NCI-H510A (cell line): ENCODE data around the gene KRT6C.
"Not testable (repeated sequence)": the region's sequence is repeated elsewhere in the genome, so short reads cannot be mapped to it uniquely, and the experiment has no call there.

ENCODE experiments used
- DNase-seq: peaks from one replicate; lab custom pipeline; 2025; lab: John Stamatoyannopoulos, UW

The KRT6C gene

DNA sequence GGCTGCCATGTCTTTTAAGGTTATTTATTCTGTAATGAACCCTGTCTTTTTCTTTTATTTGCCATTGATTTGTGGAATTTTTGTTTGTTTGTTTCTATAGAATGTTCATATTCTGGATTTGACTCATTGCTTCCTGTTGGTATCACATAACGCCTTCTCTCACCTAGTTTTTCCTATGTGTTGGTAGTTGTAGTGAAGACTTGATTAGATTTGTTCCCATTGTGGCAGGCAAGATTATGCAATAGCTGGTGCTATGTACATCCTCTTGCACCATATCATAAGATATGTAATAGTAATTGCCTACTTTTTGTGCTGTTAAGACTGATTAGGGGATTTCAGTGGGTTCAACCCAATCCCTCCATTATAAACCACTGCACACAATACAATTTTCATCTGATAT lies 17.8 kb downstream of the KRT6C start:
- DNase-seq, result no peak

- DNase-seq, result no peak
These were observed 19.0 kb downstream of the KRT6C start for GRCh38 chr12:52454411-52455201.

- DNase-seq, result no peak
These were observed 21.5 kb downstream of the KRT6C start, which contains the start of gene KRT6B for GRCh38 chr12:52452101-52452500. KRT6B (minus strand) TSS chr12:52452146; CDS start chr12:52452078, 68 bp downstream.

DNA sequence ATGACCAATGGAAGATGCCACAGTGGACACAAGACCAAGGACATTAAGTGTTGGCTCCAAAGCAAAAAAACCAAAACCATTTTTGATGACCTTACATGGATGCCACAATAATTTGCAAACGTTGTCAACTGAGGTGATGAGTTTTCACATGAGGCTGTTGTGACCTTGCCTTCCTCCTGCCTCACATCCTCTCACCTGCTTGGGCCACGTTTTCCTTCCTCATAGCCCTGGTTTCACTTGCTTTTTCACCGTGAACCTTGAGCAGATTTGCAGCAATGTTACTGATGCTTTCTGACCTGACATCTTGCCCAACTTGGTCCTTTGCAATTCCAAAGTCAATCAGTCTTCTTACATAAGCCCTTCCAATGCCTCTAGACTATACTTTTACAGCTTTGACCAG lies 25.4 kb downstream of the KRT6C start:
- no peak for DNase-seq

DNA sequence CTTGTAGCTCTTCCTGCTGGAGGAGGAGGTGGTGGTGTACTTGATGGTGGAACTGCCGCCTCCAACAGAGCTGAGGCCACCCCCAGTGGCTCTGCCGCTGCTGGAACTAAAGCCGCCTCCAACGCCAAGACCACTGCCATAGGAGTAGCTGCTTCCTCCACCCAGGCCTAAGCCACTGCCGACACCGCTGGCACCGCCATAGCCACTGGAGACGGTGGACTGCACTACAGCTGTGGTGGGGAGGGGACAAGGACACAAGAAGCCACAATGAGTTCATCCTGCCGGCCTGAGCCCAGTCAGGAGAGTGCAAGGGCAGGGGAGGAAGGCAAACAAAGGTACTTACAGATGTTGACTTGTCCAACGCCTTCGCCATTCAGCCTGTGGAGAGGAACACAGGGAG lies 26.4 kb downstream of the KRT6C start:
- DNase-seq, result not testable (repeated sequence)

- DNase-seq, result no peak
These were observed 27.1 kb downstream of the KRT6C start for GRCh38 chr12:52446367-52447045.

- no peak for DNase-seq
These were observed 27.7 kb downstream of the KRT6C start for GRCh38 chr12:52445876-52446275.

- DNase-seq, result no peak
These were observed 28.7 kb downstream of the KRT6C start for GRCh38 chr12:52444647-52445595.

DNA sequence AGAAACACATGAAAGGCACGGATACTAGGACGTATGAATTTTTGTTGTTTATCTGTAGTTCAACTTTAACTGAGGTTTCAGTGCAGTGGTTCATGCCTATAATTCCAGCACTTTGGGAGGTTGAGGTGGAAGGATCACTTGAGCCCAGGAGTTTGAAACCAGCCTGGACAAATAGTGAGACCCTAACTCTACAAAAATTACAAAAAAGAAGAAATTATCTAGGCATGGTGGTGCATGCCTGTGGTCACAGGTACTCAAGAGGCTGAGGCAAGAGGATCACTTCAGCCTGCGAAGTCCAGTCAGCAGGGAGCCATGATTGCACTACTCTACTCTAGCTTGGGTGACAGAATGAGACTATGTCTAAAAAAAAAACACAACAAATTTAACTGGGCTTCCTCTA lies 29.6 kb downstream of the KRT6C start:
- DNase-seq, result no peak

DNA sequence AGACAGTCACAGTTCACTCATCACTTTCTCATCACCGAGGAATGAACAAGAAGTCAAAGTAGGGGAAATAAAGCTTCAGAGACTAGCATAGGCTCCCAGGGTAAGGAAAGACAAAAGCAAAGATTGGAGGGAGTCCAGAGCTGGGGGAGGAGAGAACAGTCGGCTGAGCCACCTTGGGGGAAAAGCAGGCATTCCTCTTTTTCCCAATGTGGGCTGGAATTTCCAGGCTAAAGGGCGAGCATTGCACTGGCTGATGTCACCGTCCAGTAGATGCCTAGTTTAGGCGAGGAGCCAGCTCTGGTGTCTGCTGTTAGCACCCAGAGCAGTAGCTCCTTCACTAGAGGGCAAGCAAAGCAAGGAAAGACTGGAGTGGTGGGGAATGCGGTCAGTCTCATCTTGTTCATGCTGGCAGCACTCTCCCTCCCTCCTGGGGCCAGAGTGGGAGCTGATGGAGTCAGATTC lies 31.0 kb downstream of the KRT6C start:
- no peak for DNase-seq

DNA sequence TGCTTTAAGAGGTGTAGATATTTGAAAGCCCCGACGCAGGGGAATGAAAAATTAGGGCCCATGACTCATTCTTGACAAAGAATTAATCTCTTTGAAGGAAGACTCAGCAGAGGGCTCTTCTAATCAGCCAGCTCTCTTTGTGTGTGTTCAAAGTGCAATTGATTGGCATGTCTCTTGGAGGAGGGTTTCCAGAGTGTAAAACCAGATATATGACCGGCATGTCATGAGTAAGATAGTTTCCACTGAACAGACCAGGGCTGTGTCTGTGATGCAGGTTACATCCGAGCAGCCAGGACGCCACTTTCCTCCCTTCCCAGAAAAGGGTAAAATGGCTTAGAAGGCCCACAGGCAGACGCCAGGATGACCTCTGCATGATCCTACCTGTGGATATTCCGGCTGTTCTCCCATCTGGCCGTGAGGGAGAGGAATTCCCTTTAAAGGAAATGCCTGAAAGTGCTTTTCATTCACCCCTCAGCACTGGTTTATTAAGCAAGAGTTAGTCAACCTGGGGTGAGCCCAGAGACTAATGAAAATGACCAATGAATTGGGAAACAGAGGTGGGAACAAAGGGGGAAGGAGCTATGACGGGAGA lies 32.2 kb downstream of the KRT6C start:
- no peak for DNase-seq

DNA sequence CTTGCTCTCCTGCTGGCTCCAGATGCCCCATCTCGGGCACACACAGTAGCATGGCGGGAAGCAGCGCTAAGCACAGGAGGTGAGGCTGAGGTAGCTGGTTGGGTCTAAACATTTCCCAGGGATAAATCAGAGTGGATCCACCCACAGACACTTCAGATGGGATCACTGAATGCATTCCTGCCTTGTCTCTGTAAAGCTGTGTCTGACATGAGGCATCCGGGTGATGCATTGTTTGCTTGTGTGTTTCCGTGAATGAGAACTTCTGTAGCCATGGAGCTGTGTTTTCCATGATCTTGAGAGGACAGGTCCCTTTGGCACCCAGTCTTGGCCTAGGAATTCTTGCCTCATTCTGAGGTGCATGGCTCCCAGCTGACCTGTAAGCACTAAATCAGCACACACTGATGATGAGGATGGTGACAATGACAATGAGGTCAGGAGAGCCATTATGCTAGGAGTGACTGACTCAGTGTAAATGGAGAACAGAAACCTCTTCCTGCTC lies 32.7 kb downstream of the KRT6C start:
- no peak for DNase-seq

DNA sequence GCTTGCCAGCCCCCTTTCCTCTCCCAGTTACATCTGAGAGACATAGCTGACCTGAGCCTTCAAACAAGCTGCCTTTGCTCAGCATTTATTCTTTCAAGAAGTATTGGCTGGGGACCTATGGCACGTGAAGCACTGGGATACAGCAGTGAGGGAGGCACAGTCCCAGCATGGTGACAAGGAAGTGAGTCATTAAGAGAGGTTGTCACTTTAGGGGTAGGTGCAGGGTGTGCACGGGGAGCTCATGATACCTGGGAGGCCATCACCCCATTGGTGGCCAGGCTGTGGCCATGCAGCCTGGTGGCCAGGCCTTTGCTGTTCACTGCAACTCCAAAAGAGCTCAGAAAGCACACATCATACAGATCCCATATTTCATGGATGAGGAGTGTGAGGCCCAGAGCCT lies 33.8 kb downstream of the KRT6C start:
- DNase-seq, result no peak

GRCh38 chr12:52439420-52439819 lies 34.2 kb downstream of the KRT6C start:
- DNase-seq, result no peak

DNA sequence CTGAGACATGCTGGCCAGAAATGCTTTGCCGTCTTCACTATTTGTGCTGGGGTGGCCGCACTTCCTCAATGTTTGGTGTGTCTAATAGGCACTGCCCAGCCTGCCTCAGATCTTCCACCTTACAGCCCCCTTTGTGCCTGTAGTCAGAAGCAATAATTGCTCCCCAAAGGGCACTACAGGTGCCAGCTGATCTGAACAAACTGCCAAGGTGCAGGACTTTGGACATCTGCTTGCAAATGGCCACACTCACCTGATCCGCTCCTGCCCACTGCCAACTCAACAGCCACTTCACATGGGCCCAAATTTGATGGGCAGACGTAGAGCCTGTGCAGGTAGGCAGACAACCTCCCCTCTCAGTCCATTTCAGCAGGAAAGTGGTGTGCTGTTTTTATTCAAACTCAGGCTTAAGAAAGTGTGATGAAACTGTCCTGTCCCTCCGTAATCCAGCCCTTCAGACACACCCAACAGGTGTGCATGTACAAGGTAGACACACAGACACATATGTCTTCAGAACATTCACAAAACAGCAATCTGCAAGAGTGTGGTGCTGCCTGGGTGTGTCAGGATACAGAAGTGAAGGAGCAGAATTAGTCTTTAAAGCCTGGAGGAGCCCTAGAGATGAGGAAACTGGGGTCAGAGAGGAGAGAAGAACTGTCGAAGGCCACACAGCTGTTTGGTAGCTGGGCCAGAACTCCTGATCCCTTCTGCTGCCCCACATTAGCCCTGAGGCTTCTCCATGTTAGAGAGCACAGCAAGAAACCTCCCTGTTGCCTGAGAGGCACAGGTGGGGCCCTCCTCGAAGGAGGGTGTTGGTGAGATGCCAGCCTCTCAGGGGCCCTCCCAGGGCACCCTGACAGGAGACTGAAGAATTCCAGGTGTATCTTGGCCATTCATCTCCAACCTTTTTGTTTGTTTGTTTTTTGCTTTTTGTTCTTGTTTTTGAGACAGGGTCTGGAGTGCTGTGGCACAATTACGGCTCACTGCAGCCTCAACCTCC lies 35.0 kb downstream of the KRT6C start:
- DNase-seq, result no peak

GRCh38 chr12:52437508-52437907 lies 36.1 kb downstream of the KRT6C start:
- no peak for DNase-seq

DNA sequence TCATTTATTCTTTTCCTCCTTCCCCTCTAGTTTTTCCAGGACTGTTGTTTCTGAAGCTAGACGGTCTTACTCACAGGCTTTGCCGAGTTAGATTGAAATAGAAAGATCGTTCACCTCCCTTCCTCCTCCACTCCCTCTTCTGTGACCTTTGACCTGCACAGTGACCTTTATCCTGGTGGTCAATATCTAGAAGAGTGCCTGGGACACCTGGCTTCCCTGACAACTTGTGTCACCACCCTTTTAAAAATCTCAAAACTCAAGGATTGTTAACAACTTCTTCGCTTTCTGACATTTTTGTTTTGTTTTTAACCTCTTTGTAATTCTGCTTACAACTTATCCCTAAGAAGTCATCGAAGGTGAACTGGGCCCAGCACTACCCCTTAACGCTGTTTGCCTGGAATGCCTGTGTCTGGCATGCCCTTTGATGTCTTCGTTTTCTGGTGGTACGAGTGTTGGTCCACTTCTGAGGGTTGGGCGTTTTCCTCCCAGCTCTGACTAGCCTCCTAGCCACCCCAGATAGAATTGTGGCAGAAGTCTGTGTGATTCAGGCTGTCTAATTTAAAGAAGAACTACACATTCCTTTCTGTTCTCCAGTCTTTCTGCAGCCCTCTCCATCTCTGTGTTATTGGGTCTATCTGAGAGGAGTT lies 36.7 kb downstream of the KRT6C start:
- no peak for DNase-seq

GRCh38 chr12:52436000-52436827 lies 37.4 kb downstream of the KRT6C start:
- DNase-seq, result no peak

- no peak for DNase-seq
These were observed 38.0 kb downstream of the KRT6C start for GRCh38 chr12:52435659-52435999.
